WERI-Rb-1 (cell line): ENCODE results near the gene TPD52L2.
"Not testable (repeated sequence)": the region's sequence is repeated elsewhere in the genome, so short reads cannot be mapped to it uniquely, and the experiment has no call there.

Experiments used
- DNase-seq: peaks from one replicate; pipeline ENCODE4 v3.0.0-alpha.2; 2020
- H3K27ac ChIP-seq: fragments of 250-450 bp; sonication (Bioruptor Pico); 2 replicates; pipeline ENCODE4 v1.5.1; 2020; ENCODE audit warnings: mild to moderate bottlenecking, moderate library complexity
- H3K27me3 ChIP-seq: fragments of 250-450 bp; sonication (Bioruptor Pico); 2 replicates; pipeline ENCODE4 v1.5.1; 2021; ENCODE audit warnings: mild to moderate bottlenecking, low read depth, moderate library complexity; ENCODE audit not compliant: insufficient read depth, severe bottlenecking
- H3K36me3 ChIP-seq: fragments of 250-450 bp; sonication (Bioruptor Pico); 2 replicates; pipeline ENCODE4 v1.5.1; 2020; ENCODE audit warnings: mild to moderate bottlenecking, moderate library complexity
- H3K4me3 ChIP-seq: 2 replicates; pipeline ENCODE4 v1.5.1; 2011; ENCODE audit warnings: low read depth, mild to moderate bottlenecking, control low read depth, low read length
- H3K9me3 ChIP-seq: fragments of 250-450 bp; sonication (Bioruptor Pico); 2 replicates; pipeline ENCODE4 v1.5.1; 2021; ENCODE audit warnings: mild to moderate bottlenecking, moderate library complexity; ENCODE audit not compliant: severe bottlenecking
- TF ChIP-seq, protein P1 (sequence below): IDR thresholded peaks from 2 replicates; pipeline ENCODE4 v1.5.1; 2011; ENCODE audit warnings: low read depth, mild to moderate bottlenecking, control low read depth, inconsistent platforms, low read length

Gene TPD52L2

DNA sequence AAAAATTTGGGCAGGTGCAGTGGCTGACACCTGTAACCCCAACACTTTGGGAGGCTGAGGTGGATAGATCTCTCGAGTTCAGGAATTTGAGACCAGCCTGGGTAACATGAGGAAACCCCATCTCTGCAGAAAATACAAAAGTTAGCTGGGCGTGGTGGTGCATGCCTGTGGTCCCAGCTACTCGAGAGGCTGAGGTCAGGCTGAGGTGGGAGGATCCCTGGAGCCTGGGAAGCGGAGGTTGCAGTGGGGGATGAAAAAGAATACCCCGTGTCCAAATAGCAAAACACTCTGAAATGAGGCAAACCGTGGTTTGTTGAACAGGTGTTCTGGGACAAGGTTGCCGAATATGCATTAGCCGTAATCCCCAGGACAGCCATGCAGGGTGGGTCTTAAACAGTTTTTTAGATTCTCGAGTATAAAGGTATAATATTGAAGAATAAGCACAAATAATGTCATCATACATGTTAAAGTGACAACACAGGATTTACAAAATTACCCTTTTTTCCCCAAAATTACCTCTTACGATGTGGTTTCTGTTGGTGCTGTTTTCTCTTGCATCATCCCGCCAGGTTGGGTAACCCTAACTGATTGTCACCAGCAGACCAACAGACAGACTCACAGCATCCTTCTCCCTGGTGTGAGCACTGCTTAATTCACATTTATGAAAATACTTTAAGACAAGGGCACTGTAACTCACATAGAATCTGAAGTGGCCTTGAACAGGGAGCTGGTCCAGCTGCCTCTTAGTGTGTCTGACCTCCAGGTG lies 38.9 kb downstream of the TPD52L2 start:
- Histone ChIP-seq H3K27ac (no peak overlapping the region), H3K36me3 (no peaks in the 10 kb centered on the region)
- DNase-seq = no peak

DNA sequence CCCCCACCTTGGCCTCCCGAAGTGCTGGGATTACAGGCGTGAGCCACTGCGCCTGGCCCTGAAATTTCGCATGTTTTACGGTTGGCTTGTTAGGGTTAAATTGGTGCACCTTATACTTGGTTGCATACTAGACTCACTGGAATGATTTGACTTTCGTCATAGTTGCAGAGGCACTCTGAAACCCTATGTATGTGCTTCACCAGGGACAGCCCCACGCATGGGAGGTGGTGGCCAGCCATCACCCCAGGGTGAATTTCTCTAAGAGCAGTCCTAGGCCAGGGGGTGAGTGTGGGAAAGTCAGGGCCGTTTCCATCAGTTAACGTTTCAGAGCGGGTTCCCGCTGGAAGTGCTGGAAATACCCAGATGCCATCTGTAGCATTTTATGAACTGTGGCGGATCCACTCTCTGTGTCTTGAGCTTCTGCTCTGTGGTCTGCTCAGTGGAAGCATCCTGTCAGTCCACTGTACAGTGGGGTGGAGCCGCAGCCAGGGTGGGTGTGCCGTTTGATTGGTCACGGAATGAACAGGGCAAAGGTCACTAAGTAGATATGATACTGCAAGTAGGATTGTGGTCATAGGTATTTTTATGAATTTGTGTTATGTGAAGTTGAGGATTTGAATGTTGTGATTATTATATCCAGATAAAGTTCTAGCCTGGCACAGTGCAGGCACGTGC lies 43.1 kb downstream of the TPD52L2 start:
- Histone ChIP-seq H3K36me3 (no peaks in the 10 kb centered on the region), H3K9me3 (no peaks in the 10 kb centered on the region), H3K4me3 (no peak overlapping the region), H3K27ac (no peak overlapping the region), H3K27me3 (no peaks in the 10 kb centered on the region)
- no peak for DNase-seq
- TF ChIP-seq, protein P1, sequence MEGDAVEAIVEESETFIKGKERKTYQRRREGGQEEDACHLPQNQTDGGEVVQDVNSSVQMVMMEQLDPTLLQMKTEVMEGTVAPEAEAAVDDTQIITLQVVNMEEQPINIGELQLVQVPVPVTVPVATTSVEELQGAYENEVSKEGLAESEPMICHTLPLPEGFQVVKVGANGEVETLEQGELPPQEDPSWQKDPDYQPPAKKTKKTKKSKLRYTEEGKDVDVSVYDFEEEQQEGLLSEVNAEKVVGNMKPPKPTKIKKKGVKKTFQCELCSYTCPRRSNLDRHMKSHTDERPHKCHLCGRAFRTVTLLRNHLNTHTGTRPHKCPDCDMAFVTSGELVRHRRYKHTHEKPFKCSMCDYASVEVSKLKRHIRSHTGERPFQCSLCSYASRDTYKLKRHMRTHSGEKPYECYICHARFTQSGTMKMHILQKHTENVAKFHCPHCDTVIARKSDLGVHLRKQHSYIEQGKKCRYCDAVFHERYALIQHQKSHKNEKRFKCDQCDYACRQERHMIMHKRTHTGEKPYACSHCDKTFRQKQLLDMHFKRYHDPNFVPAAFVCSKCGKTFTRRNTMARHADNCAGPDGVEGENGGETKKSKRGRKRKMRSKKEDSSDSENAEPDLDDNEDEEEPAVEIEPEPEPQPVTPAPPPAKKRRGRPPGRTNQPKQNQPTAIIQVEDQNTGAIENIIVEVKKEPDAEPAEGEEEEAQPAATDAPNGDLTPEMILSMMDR = no peak

More for the DNA sequence above, 38.9 kb downstream of the TPD52L2 start:
- TF ChIP-seq, protein P1 = no peak
- H3K9me3 ChIP-seq = no peaks in the 10 kb centered on the region
- no peaks in the 10 kb centered on the region for H3K27me3 ChIP-seq
- H3K4me3 ChIP-seq = no peak overlapping the region

DNA sequence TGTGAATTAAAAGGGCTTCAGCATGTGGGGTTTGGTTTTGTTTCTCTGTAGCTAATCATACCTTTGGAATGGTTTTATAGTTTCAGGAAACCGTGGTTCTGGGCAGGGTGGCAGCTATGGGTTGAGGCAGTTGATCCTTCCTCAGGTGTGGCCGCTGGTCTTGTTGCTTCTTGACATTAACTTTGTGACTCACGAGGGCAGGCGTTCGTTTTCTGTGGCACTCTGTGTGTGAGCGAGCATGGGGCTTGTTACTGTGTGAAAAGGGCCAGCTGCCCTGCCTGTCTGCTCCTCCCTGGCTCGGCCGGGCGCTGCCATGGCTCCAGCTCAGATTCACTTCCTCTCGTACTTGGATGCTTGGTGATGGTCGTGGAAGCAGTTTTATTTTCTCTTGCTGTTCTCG lies 46.1 kb downstream of the TPD52L2 start:
- Histone ChIP-seq H3K27ac (no peak overlapping the region), H3K36me3 (no peaks in the 10 kb centered on the region), H3K9me3 (no peaks in the 10 kb centered on the region), H3K27me3 (no peaks in the 10 kb centered on the region), H3K4me3 (no peak overlapping the region)
- DNase-seq = no peak
- TF ChIP-seq, protein P1 = no peak

DNA sequence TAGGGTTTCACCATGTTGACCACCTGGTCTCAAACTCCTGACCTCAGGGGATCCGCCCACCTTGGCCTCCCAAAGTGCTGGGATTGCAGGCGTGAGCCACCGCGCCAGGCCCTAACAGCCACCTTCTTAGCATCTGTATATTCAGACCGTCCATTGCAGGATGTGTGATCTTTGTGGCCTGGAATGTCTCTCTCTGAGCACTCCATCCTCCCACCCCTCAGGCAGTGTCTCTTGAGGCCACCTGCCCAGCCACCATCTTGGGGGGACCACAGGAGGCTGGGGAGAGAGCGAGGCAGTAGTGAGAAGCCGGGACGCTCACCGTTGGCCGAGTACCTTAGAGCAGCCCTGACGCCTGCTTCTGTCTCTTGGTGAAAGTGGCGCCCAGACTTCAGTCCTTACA lies 48.7 kb downstream of the TPD52L2 start:
- TF ChIP-seq, protein P1 = no peak
- H3K9me3 ChIP-seq = no peaks in the 10 kb centered on the region
- H3K4me3 ChIP-seq = no peak overlapping the region
- DNase-seq = no peak
- no peak overlapping the region for H3K27ac ChIP-seq
- H3K27me3 ChIP-seq = no peaks in the 10 kb centered on the region
- H3K36me3 ChIP-seq = no peaks in the 10 kb centered on the region

DNA sequence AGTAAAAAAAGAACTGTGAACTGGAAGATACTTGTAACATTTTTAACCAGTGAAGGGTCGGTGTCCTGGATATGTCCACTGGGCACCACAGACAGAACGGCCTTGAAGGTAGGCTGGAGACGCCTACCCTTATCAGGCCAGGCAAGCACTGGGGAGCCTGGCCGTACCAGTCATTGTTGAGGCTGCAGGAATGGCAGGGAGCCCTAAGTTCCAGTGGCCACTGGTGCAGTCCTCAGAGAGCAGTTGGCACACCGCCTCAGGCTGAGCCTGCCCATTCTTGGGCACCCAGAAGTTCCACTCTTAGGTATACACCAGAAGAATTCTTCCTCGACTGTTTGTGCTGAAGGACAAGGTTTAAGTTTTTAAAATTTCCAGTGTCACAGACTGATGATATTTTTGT lies 50.4 kb downstream of the TPD52L2 start:
- no peak for DNase-seq
- no peak overlapping the region for H3K27ac ChIP-seq
- H3K9me3 ChIP-seq = no peaks in the 10 kb centered on the region
- H3K27me3 ChIP-seq = no peaks in the 10 kb centered on the region
- no peak overlapping the region for H3K4me3 ChIP-seq
- H3K36me3 ChIP-seq = no peaks in the 10 kb centered on the region
- TF ChIP-seq, protein P1 = no peak

DNA sequence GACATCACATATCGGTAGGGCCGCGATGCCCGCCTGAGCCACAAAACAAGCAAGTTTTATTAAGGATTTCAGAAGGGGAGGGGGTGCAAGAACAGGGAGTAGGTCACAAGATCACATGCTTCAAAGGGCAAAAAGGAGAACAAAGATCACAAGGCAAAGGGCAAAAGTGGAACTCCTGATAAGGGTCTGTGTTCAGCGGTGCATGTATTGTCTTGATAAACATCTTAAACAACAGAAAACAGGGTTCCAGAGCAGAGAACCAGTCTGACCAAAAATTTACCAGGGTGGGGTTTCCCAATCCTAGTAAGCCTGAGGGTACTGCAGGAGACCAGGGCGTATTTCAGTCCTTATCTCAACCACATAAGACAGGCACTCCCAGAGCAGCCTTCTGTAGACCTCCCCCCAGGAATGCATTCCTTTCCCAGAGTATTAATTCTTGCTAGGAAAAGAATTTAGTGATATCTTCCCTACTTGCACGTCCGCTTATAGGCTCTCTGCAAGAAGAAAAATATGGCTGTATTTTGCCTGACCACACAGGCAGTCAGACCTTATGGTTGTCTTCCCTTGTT lies 51.4 kb downstream of the TPD52L2 start:
- DNase-seq = not testable (repeated sequence)

More for the DNA sequence above, 51.4 kb downstream of the TPD52L2 start:
- H3K4me3 ChIP-seq, H3K9me3 ChIP-seq, H3K27me3 ChIP-seq, H3K27ac ChIP-seq, H3K36me3 ChIP-seq: not testable (repeated sequence)
